ENCODE data around the gene INPP5E.

DNA sequence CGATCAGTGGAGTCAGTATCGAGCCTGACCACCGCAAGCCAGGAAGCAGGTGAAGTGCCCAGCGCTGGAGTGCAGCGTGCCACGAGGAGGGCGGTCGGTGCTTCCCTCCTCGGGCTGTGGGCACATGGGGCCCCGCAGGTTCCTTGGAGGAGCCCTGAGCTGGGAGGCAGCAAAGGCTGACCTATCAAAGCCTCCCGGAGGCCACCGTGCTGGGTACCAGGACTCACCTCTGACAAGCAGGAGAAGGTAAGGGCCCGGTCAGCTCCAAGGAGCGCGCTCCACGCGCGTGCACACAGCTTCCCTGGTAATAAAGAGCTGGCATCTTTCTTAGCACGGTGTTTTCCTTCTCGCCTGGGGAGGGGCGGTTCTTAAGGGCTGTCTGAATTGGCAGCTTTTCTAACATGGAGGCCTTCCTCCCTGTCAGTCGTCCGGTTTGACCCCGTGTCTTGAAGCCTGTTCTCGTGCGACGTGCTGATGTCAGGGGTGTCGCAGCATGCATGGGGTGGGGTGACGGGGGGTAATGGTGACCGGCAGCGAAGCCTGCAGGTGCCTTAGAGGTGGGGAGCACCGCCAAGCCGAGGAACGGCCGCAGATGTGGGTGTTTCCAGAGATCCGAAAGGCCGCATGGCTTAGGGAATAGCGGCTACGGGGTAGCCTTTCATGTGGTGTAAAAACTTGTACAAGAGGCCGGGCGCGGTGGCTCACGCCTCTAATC, 16.1 kb downstream of the INPP5E start:
- TF ChIP-seq POLR2AphosphoS5 (IDR thresholded peaks at IDR 0.05; ENCODE audit: low read depth, low read length) = no peak
- TF ChIP-seq POLR2A (IDR thresholded peaks at IDR 0.05; ENCODE audit: low read depth, low read length) = no peak
- TF ChIP-seq TAF1 (IDR thresholded peaks at IDR 0.05; ENCODE audit: low read depth, low read length) = no peak
- no peak for TF ChIP-seq POU2F2 (IDR thresholded peaks at IDR 0.05; ENCODE audit: low read depth, low read length)
- TF ChIP-seq SPI1 (IDR thresholded peaks at IDR 0.05; ENCODE audit: low read depth, low read length) = no peak
